Myocyte (in vitro differentiated cells): ENCODE data around the gene ARHGEF37. TPM values are rescaled to one million over a fixed set of nuclear protein-coding genes. Genes with fewer than 3 reads are reported as not detected.
A peak's percentile ranks its signal among the peaks of the same experiment; 100 is the strongest.
"Not testable (repeated sequence)": the region's sequence is repeated elsewhere in the genome, so short reads cannot be mapped to it uniquely, and the experiment has no call there.

ENCODE experiments used
- DNase-seq: peaks from one replicate; pipeline ENCODE4 v3.0.0-alpha.2; 2012; ENCODE audit warnings: low read depth
- polyA plus RNA-seq: library from polyadenylated mRNA; unstranded; fragments of >200 nt; gene quantifications from one replicate; pipeline ENCODE4 v1.2.1, GENCODE V29; 2012; ENCODE audit warnings: missing spikeins
- total RNA-seq: library from RNA; depleted of rRNA; stranded (reverse); fragments of >200 nt; gene quantifications from 2 replicates; pipeline ENCODE4 v1.2.3, GENCODE V29; 2014

Gene ARHGEF37, protein sequence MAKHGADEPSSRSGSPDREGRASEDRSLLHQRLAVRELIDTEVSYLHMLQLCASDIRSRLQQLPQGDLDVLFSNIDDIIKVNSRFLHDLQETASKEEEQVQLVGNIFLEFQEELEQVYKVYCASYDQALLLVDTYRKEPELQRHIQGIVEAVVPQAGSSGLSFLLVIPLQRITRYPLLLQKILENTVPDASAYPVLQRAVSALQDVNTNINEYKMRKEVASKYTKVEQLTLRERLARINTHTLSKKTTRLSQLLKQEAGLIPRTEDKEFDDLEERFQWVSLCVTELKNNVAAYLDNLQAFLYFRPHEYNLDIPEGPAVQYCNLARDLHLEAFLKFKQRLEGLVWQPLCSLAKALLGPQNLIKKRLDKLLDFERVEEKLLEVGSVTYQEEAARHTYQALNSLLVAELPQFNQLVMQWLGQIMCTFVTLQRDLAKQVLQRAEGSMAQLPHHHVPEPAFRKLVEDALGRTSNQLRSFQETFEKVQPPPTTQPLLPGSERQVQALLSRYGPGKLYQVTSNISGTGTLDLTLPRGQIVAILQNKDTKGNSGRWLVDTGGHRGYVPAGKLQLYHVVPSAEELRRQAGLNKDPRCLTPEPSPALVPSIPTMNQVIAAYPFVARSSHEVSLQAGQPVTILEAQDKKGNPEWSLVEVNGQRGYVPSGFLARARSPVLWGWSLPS
- 3.1 and 8.3 TPM in 2 replicates for total RNA-seq
- polyA plus RNA-seq = 5.7 TPM

DNA sequence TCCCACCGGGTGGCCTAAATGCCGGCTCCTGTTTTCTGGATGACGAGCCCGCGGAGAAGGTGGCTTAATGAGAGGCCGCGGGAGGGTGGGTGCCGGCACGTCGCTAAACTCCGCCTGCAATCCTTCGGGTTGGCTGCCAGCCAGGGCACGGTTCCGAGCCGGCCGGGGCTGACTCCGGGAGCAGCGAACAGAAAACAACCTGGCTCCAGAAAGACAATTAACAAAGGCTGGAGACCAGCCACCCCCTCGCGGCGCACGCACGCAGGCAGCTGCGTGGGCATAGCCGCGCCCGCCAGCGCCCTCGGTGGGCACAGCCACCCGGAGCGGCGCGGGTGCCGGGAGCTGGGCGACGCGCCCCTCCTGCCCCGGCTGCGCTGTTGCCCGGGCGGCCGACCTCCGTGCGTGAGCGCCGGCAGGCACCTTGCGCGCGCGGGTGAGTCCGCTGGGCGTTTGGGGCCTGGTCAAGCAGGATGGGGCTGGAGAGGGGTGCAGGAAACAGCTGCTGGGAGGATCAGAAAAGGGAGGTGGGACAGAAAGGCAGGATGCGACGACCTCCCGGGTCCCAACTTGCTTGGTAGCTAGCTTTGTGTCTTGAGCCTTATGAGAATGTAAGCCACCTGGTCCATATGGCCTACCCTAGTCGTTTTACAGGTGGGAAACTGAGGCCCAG, at the start of gene ARHGEF37:
ARHGEF37 (plus strand) TSS at position 307 of the 670 bp plus-strand sequence. CDS start 16,272 bp downstream, outside the sequence.
- DNase-seq = peak; percentile 75

DNA sequence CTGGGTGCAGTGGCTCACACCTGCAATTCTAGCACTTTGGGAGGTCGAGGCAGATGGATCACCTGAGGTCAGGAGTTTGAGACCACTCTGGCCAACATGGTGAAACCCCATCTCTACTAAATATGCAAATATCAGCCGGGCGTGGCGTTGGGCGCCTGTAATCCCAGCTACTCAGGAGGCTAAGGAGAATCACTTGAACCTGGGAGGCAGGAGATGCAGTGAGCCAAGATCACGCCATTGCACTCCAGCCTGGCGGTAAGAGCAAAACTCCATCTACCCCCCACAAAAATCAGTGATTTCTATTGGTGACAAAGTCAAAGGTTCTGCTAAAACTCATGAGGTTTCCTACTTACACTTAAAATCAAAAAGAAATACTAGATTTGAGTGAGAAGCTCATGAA, 48.9 kb upstream of the ARHGEF37 start:
- DNase-seq = no peak

DNA sequence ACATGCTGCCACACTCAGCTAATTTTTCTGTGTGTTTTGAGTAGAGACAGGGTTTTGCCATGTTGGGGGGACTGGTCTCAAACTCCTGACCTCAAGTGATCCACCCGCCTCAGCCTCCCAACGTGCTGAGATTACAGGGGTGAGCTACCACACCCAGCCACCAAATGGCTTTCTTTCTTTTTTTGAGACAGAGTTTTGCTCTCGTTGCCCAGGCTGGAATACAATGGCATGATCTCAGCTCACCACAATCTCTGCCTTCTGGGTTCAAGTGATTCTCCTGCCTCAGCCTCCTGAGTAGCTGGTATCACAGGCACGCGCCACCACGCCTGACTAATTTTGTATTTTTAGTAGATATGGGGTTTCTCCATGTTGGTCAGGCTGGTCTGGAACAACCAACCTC, 45.5 kb upstream of the ARHGEF37 start:
- not testable (repeated sequence) for DNase-seq

DNA sequence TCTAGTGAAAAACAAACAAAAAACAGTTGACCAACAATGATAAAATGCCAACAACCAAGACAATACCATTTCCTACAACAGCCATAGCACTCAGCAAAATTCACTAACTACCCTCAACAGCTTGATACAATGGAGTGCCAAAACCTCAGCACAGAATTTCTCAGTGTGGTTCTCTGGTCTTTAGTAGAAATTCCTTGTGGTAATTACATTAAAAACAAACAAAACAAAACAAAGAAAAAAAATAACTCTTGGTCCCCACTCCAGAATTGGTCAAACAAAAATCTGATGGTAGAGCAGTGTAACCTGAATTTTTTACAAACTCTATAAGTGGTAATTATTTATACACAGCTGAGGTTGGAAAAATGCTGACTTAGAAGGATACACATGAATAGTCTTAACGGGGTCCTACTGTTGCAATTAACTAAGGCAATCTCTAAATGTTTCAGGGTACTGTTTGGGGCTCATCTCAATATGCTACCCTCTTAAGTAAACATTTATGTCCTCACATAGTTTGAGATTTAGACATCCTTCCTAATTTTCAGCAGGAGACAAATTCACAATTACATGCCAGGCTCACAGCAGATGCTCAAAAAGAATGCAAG, 43.8 kb upstream of the ARHGEF37 start:
- no peak for DNase-seq

DNA sequence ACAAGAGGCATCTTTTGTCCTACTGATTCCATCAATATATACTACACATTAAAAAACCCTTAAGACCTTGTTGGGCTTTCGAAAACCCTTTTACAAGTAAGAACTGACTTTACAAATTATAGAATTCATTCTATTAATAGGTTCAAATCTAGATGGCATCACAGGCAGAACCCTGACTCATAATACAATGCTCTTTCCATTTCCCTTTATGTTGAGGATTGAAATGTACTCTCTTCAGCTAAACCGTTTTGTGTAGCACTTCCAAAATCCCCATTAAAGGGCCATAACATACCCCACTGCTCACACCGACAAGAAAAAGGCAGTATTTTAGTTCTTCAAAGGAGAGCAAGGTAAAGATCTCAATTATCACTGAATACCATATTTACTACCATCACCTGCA, 41.2 kb upstream of the ARHGEF37 start:
- DNase-seq = no peak

DNA sequence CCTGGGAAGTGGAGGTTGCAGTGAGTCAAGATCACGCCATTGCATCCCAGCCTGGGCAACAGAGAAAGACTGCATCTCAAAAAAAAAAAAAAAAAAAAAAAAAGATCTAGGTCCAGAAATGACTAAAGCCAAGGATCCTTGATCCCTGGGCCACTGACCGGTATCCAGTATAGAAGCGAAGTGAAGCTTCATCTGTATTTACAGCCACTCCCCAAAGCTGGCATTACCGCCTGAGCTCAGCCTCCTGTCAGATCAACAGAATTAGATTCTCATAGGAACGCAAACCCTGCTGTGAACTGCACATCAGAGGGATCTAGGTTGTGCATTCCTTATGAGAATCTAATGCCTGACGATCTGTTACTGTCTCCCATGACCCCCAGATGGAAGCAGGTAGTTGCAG, 39.4 kb upstream of the ARHGEF37 start:
- no peak for DNase-seq

DNA sequence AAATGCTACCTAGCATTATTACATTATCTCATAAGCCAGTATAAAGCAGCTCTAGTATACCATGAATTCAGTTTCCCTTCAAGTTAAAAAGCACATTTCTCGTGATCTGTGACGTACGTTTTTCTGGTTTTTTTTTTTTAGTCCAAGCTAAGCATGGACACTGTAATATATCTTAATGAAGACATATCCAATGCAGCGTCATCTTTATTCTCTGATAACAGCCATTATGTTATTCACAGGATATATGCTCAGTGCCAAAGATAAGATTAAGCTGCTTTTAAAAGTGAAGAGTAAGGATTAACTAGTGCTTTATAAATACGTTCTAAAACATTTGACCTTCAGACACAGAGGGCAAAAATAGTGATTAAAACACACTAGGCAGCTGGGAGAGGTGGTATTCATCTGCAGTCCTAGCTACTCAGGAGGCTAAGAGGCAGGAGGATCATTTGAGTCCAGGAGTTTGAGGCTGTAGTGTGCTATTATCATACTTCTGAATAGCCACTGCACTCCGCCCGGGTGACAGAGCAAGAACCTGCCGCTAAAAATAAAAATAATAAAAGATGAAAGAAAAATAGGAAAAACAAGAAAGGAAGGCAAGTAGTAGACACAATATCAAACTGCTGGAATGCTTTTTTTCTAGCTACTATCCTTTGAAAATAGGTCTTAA, 37.8 kb upstream of the ARHGEF37 start:
- DNase-seq = no peak

DNA sequence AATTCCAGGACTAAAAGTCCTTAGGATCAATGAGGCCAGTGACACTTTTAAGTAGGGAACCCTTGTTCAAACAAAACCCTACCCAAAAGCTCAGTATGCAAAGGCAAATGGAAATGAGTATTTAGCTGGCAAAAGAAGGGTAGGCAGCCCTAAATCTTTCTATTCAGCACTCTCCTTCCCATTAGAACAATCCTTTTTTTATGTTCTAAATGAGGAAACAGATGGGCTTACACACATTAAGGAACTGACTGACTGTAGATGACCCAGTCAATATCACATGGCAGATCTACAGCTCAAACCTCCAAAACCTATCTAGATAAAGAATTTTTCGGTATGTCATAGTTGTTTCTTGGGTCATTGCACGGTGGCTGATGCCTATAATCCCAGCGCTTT, 37.3 kb upstream of the ARHGEF37 start:
- no peak for DNase-seq

DNA sequence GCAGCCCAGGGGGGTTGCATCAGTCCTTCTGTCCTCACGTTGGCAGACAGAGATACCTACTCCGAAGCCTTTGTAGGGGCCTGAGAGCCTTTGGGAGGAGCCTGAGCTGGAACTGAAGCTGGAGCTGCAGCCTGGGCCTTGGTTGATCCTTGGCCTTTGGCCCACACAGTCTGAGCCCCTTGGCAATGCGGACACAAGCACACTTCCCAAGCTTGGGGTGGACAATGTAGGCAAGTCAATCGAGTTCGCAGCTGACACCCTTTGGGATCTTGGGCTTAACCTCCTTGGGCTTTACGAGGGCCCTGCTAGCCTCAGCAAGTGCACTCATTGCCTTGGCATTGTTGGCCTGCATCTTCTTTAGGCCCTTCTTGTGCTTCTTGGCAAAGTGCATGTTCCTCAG, 36.0 kb upstream of the ARHGEF37 start:
- DNase-seq = no peak

DNA sequence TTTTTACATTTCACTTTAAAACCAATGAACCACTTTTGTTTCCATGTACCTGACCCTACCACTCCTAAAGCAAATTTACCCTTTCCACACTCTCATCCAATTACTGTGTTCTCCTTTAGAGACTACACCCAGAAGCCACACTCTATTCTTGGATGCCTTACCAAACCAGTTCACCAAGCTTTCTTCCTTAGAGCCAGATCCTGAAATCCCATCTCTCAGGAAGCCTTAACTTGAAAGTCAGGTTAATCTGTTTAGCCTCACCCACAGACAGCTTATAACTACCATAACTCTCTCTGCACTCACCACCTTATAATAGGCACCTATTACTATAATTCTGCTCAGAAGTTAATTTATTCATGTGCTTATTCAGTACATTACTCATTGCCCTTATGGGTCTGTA, 34.3 kb upstream of the ARHGEF37 start:
- peak; percentile 51 for DNase-seq

DNA sequence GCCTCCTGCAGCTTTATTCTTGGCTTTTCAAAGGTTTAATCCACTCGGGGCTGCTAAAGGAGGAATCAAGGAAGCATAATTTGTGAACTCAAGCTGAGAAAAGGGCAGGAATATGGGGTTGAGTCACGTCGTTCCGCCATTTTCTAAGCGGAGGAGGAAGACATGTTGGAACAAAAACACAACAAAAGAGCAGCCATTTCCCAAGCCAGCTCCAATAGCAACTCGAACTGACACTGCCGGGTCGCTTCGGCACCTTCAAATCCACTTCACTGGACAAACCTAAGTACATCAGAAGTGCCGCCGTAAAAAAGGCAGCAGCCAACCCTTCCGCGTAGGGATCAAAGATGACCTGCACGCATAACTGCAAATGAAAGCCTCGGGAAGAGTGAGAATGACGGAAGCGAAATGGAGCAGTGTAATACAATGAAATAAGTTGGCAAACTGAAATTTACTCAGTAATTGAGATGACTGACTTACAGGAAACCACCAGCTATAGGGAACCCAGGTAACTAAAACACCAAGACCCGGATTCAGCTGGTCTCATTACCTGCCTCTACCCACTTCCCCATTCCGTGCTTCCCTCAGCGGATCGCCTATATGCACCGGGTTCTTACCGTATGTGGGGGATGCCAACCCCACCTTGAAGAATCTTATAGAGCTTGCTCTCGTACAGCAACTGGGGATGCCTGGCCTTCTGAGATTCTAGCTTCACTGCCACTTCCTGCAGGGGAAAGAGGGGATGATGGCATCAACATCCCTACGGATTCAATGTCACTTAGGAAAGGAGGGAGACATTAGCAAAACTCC, 31.6 kb upstream of the ARHGEF37 start:
- peak; percentile 53 for DNase-seq

DNA sequence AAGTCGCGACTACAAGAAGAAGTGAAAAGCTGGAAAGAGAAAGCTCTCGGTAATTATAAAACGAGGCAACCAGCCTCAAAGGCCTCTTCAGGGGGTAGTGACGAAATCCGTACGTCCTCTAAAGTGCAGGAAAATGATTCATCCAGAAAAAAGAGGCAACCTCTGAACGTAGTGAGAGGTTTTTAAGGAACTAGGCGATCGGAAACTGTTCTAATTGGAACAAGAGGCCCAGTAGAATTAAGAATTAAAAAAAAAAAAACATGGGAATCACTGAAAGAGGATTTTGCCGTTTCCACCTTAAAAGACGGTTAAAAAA, 31.1 kb upstream of the ARHGEF37 start:
- no peak for DNase-seq

DNA sequence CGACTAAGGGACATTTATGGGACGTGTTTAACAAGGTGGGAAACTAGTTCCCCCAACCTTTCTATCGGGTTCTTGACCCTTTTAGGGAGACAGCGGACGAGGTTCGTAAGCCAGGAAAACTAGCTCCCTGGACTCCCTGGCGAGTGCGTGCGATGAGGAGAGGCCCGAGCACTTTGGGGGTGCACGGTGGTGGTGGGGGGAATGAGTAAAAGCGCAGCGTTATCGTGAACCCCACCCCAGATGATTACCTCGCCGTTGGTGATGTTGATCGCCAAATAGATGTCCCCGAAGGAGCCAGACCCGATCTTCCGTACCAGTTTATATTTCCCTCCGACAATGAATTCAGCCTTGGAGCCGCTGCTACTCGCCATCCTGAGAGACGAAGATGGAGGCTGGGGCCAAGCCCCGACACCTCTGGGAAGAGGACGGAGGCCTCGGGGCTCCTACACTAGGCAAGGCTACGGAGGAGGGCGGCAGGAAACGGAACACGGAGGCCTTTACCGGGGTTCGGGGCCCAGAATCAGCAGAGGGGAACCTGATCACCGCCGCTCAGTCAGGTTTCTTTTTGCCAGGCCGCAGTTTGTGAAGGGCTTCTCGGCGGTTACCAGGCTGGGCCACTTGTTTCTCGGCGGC, 30.6 kb upstream of the ARHGEF37 start:
- no peak for DNase-seq

DNA sequence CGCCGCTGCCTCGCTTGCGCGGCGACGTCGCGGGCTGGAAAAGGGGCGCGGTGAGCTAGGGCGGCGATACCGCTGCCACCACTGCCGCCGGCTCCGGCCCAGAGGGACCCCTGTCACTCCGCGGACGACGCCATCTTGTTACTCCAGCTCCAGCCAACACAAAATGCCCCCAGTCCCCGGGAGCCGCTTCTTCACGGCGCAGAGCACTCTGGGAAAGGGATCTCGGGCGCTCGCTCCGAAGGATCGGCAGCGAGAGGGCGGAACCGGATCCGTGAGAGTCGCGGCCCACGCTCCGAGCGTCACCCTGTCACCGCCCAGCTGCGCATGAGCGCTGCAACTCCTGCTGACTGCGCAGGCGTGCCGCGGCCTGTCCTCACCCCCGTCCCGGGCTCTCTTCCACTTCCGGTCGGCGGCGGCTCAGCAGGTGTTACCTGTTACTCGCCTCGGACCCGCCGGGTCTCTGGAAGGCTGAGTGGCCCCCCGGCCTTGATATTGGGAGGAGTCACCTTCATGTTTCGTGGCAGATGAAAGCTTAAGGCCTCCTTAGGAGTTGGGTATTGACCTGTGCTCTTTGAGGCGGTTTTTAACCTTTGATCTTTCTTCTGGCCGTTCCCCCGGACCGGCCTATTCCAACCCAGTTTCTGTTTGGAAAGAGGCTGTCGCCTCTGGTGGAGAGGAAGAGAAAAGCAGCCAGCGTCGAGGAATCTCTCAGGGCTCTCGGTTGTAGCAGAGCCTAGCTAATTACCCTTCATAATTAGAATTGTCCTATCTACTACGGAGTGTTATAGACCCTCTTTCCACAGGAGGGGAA, 29.9 kb upstream of the ARHGEF37 start, which contains the start of gene CSNK1A1:
CSNK1A1 (minus strand) TSS at position 213 of the 811 bp plus-strand sequence. CDS start 475 bp downstream, outside the sequence.
- DNase-seq = peak; percentile 99

DNA sequence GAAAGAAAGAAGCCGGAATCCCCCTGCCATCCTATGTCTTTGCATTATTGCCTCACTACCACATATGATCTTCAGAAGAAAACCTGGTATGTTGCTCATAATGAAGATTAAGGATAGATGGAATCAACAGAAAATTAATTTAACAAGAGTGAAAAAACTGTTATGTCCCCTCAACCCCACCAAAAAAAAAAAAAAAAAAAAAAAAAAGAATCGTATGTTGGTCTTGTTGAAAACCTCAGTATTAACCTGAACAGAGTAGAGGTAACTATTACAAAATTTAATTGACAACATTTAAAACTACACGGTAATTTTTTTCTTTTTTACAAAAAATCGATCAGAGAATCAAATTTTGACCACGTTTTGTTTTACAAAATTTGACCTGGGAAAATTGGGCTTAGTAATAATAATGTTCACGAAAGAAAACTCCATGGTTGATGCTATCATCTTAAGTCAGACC, 29.2 kb upstream of the ARHGEF37 start:
- no peak for DNase-seq

DNA sequence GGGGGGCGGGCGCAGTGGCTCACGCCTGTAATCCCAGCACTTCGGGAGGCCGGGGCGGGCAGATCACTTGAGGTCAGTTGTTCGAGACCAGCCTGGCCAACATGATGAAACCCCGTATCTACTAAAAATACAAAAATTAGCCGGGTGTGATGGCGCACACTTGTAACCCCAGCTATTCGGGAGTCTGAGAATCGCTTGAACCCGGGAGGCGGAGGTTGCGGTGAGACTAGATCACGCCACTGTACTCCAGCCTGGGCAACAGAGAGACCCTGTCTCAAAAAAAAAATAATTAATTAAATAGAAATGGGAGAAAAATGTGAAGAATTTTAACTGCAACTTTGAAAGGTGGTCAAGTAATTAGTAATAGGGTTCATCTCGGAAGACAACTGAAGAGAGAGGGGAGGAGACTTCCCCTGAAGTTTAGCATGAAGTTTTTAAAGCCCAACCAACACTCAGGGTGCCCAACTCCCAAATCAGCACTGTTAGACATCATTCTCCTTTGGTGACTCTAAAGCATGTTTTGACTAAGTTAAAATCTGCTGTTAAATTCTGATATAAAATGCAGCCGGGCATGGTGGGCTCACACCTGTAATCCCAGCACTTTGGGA, 28.6 kb upstream of the ARHGEF37 start:
- no peak for DNase-seq

DNA sequence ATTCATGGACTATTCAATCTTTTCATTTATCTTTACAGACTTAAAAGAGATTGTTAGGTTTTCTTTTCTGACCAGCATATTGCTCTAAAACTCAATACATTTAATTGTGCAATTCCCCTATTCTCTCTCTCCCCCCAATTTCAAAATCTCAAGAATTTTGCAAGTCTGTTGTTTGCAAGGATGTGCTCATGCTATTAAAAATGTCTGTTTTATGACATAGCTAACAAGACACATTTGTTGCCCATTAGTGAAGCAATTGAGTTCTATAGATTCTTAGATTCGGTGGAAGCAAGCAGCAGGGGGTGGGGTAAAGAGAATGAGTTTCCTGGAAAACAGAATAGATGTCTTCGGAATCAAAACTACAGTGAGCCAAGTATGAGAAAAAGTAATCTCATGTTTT, 21.6 kb upstream of the ARHGEF37 start:
- DNase-seq = no peak

DNA sequence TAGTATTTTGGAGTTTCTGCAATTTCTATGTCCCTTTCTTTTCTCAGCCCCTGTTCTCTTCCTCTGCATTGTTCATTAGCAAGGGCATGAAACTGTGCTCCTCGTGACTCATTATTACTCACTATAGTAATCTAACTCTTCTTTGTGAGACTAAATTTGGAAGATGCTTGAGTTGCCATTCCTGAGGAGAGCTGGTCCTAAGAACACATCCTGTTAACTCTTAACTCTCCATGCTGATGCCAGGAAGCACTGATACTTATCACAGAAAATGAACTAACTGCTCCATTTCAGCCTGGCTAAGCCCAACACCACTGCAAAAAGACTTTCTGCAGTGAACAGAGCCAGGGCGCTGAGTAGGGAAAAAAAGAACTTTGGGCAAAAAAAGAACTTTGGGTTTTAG, 19.4 kb upstream of the ARHGEF37 start:
- peak; percentile 94 for DNase-seq
